ENCODE results near the gene SERPINA1.

The SERPINA1 gene

DNA sequence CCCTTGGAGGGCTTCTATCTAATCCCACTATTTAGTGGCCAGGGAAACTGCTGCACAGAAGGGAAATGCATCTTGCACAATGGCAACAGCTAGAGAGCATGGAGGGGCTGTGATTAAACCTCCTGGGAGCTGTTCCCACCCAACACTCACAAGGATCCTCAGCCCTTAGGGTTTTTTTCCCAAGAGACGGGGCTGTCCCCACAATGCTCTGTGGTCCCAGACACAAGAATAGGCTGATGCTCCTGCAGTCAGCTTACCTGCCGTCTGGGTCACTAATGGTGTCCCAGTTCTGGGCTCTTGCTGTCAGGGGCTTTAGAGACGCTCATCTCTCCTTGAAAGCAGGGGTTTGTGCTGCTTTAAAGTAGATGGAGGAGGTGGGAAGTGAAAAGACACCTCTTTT is 4.6 kb downstream of the SERPINA1 start:
- TF ChIP-seq, protein P1, sequence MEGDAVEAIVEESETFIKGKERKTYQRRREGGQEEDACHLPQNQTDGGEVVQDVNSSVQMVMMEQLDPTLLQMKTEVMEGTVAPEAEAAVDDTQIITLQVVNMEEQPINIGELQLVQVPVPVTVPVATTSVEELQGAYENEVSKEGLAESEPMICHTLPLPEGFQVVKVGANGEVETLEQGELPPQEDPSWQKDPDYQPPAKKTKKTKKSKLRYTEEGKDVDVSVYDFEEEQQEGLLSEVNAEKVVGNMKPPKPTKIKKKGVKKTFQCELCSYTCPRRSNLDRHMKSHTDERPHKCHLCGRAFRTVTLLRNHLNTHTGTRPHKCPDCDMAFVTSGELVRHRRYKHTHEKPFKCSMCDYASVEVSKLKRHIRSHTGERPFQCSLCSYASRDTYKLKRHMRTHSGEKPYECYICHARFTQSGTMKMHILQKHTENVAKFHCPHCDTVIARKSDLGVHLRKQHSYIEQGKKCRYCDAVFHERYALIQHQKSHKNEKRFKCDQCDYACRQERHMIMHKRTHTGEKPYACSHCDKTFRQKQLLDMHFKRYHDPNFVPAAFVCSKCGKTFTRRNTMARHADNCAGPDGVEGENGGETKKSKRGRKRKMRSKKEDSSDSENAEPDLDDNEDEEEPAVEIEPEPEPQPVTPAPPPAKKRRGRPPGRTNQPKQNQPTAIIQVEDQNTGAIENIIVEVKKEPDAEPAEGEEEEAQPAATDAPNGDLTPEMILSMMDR (conservative IDR thresholded peaks at IDR 0.05; ENCODE audit: low read depth, low read length) = no peak
- DNase-seq (ENCODE audit: low read depth) = no peak
- H3K4me3 ChIP-seq (ENCODE audit: low read length) = no peak overlapping the region

DNA sequence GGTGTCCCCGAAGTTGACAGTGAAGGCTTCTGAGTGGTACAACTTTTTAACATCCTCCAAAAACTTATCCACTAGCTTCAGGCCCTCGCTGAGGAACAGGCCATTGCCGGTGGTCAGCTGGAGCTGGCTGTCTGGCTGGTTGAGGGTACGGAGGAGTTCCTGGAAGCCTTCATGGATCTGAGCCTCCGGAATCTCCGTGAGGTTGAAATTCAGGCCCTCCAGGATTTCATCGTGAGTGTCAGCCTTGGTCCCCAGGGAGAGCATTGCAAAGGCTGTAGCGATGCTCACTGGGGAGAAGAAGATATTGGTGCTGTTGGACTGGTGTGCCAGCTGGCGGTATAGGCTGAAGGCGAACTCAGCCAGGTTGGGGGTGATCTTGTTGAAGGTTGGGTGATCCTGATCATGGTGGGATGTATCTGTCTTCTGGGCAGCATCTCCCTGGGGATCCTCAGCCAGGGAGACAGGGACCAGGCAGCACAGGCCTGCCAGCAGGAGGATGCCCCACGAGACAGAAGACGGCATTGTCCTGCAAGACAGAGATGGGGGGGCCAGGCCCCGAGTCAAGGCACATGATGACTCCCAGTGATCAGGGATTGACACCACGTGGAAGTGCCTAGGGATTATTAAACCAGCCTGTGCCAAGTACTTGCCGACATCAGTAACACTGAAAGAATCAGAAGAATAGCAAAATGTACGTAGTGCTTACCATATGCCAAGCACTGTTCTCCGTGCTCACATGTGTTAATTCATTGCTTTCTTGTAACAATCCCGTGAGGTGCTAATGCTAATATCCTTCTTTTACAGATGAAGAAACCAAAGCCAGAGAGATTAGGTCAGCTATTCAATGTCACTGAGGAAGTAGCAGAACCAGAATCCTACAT is 5.4 kb downstream of the SERPINA1 start:
- H3K4me3 ChIP-seq (ENCODE audit: low read length) = no peak overlapping the region
- TF ChIP-seq, protein P1 (conservative IDR thresholded peaks at IDR 0.05; ENCODE audit: low read depth, low read length) = no peak
- peak; percentile 77 for DNase-seq (ENCODE audit: low read depth)

- H3K4me3 ChIP-seq (ENCODE audit: low read length) = no peak overlapping the region
- DNase-seq (ENCODE audit: low read depth) = no peak
- TF ChIP-seq, protein P1 (conservative IDR thresholded peaks at IDR 0.05; ENCODE audit: low read depth, low read length) = no peak
These were observed 6.2 kb downstream of the SERPINA1 start for GRCh38 chr14:94382099-94382715.

DNA sequence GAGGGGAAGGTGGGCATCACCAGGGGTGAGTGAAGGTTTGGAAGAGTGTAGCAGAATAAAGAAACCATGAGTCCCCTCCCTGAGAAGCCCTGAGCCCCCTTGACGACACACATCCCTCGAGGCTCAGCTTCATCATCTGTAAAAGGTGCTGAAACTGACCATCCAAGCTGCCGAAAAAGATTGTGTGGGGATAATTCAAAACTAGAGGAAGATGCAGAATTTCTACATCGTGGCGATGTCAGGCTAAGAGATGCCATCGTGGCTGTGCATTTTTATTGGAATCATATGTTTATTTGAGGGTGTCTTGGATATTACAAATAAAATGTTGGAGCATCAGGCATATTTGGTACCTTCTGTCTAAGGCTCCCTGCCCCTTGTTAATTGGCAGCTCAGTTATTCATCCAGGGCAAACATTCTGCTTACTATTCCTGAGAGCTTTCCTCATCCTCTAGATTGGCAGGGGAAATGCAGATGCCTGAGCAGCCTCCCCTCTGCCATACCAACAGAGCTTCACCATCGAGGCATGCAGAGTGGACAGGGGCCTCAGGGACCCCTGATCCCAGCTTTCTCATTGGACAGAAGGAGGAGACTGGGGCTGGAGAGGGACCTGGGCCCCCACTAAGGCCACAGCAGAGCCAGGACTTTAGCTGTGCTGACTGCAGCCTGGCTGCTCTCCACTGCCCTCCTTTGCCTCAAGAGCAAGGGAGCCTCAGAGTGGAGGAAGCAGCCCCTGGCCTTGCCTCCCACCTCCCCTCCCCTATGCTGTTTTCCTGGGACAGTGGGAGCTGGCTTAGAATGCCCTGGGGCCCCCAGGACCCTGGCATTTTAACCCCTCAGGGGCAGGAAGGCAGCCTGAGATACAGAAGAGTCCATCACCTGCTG is 7.0 kb downstream of the SERPINA1 start:
- H3K4me3 ChIP-seq (ENCODE audit: low read length) = no peak overlapping the region
- TF ChIP-seq, protein P1 (conservative IDR thresholded peaks at IDR 0.05; ENCODE audit: low read depth, low read length) = no peak
- no peak for DNase-seq (ENCODE audit: low read depth)

- no peak overlapping the region for H3K4me3 ChIP-seq (ENCODE audit: low read length)
- no peak for DNase-seq (ENCODE audit: low read depth)
- TF ChIP-seq, protein P1 (conservative IDR thresholded peaks at IDR 0.05; ENCODE audit: low read depth, low read length) = no peak
These were observed 7.9 kb downstream of the SERPINA1 start for GRCh38 chr14:94380225-94381148.
